ENCODE measurements around the gene C11orf68. TPM values are rescaled to one million over a fixed set of nuclear protein-coding genes. Genes with fewer than 3 reads are reported as not detected.

The C11orf68 gene
- total RNA-seq, 1 experiment from 2014 or later: 31.9 TPM

DNA sequence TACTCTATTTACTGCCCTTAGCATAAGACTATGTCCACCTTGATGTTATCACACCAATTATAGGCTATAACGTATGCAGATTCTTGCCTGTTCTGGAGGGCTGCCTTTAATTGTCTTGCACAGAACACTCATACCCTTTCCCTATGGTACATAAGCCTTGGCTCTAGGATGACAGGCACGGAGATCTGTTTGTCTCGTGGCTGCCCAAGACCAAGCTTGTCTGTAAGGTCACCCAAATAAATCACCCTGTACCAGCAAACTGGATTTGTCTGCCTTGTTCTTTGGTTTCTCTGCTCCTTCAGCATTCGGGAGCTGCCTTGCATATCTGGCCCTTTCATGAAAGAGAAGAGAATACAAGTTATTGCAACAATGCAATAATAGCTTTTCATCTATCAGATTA, 18.9 kb upstream of the C11orf68 start:
- Mint-ChIP-seq H3K4me3 (no peak overlapping the region), H3K36me3 (no peaks in the 10 kb centered on the region), H3K9me3 (no peaks in the 10 kb centered on the region), H3K27ac (no peak overlapping the region), H3K27me3 (ENCODE audit: low read depth) (peaks cover 7% of the 10 kb centered on the region; the same call in 1 of the 2 replicates), H3K4me1 (peaks cover 30% of the 10 kb centered on the region)
- DNase-seq (ENCODE audit: low spot score) (no peak), ATAC-seq (no peak)
- no peak for TF ChIP-seq GABPB1 (CRISPR knock-in tag; IDR thresholded peaks at IDR 0.05)
- TF ChIP-seq RELA (CRISPR knock-in tag; IDR thresholded peaks at IDR 0.05; ENCODE audit: borderline replicate concordance): no peak
- TF ChIP-seq TEAD1 (CRISPR knock-in tag; IDR thresholded peaks at IDR 0.05): no peak
- no peak for TF ChIP-seq ZBTB21 (CRISPR knock-in tag; IDR thresholded peaks at IDR 0.05; ENCODE audit: borderline replicate concordance)
- POLR2A ChIA-PET: no interaction called here
- CTCF ChIA-PET: interaction anchor here (0.7 to 2.2 kb wide), 7 partner anchors 10 to 300 kb away, joined by 3 to 7 read pairs (median 3); partner anchors contain the start of genes CCDC85B, FIBP and SIPA1

DNA sequence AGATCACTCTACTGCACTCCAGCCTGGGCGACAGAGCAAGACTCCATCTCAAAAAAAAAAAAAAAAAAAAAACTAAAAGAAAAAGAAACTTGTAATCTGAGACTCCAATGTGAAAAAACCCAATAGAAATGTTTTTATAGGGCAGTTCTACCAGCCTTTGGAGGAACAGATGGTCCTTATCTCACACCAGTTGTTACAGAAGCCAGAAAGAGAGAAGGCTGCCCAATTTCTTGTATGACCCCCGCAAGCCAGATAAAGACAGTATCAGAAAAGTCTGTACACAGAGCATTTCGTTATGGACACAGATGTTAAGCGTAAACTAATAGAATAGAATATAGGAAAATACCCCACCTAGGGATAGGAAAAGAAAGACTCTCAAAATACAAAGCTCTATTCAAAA, 15.2 kb upstream of the C11orf68 start:
- ChIA-PET POLR2A (no interaction called here), CTCF (interaction anchor here (0.6 to 1.2 kb wide), 3 partner anchors 13 to 75 kb away, joined by 3 to 4 read pairs (median 3); partner anchors contain the start of gene FIBP)
- no peak for TF ChIP-seq ESRRA (CRISPR knock-in tag; IDR thresholded peaks at IDR 0.05; ENCODE audit: borderline replicate concordance)
- TF ChIP-seq ZNF138 (CRISPR knock-in tag; conservative IDR thresholded peaks at IDR 0.05): no peak
- no peak for TF ChIP-seq ATF1 (CRISPR knock-in tag; IDR thresholded peaks at IDR 0.05)
- TF ChIP-seq, protein P1, sequence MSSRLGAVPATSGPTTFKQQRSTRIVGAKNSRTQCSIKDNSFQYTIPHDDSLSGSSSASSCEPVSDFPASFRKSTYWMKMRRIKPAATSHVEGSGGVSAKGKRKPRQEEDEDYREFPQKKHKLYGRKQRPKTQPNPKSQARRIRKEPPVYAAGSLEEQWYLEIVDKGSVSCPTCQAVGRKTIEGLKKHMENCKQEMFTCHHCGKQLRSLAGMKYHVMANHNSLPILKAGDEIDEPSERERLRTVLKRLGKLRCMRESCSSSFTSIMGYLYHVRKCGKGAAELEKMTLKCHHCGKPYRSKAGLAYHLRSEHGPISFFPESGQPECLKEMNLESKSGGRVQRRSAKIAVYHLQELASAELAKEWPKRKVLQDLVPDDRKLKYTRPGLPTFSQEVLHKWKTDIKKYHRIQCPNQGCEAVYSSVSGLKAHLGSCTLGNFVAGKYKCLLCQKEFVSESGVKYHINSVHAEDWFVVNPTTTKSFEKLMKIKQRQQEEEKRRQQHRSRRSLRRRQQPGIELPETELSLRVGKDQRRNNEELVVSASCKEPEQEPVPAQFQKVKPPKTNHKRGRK (CRISPR knock-in tag; IDR thresholded peaks at IDR 0.05; ENCODE audit: borderline replicate concordance): no peak
- no peak for TF ChIP-seq GTF2I (CRISPR knock-in tag; conservative IDR thresholded peaks at IDR 0.05)
- TF ChIP-seq ZNF121 (CRISPR knock-in tag; IDR thresholded peaks at IDR 0.05): no peak
- no peak for TF ChIP-seq NR2C2 (CRISPR knock-in tag; IDR thresholded peaks at IDR 0.05)
- no peak for TF ChIP-seq JAZF1 (CRISPR knock-in tag; IDR thresholded peaks at IDR 0.05)
- no peak for TF ChIP-seq SMAD3 (CRISPR knock-in tag; IDR thresholded peaks at IDR 0.05; ENCODE audit: borderline replicate concordance)
- TF ChIP-seq CBFB (CRISPR knock-in tag; IDR thresholded peaks at IDR 0.05; ENCODE audit: low read depth): no peak
- TF ChIP-seq NFYB (CRISPR knock-in tag; conservative IDR thresholded peaks at IDR 0.05; ENCODE audit: low read depth): no peak
- no peak for TF ChIP-seq GRHL2 (CRISPR knock-in tag; IDR thresholded peaks at IDR 0.05; ENCODE audit: insufficient replicate concordance, severe bottlenecking)
- no peak for DNase-seq (ENCODE audit: low spot score)
- no peak overlapping the region for H3K4me3 Mint-ChIP-seq
- H3K9me3 Mint-ChIP-seq: no peaks in the 10 kb centered on the region
- no peaks in the 10 kb centered on the region for H3K27me3 Mint-ChIP-seq (ENCODE audit: low read depth)
- no peaks in the 10 kb centered on the region for H3K36me3 Mint-ChIP-seq
- peaks cover 30% of the 10 kb centered on the region for H3K4me1 Mint-ChIP-seq
- ATAC-seq: no peak
- H3K27ac Mint-ChIP-seq: no peak overlapping the region

- H3K4me3 Mint-ChIP-seq: peak overlapping the region; percentile 22; the same call in 1 of the 2 replicates
- peak; percentile 75 for ATAC-seq
- ChIA-PET CTCF (interaction anchor here (0.6 to 3.7 kb wide), 18 partner anchors 11 to 153 kb away, joined by 3 to 24 read pairs (median 8); partner anchors contain the start of genes C11orf68, CCDC85B, FIBP and MUS81), POLR2A (interaction anchor here (1.0 to 1.2 kb wide), 2 partner anchors 14 to 73 kb away, joined by 4 to 6 read pairs; partner anchors contain the start of gene MUS81)
- no peaks in the 10 kb centered on the region for H3K27me3 Mint-ChIP-seq (ENCODE audit: low read depth)
- no peaks in the 10 kb centered on the region for H3K9me3 Mint-ChIP-seq
- TF ChIP-seq ZNF121 (CRISPR knock-in tag; IDR thresholded peaks at IDR 0.05) (0 out of 2 replicates have a peak, but pooled peaks have one; percentile 8), KAT7 (CRISPR knock-in tag; IDR thresholded peaks at IDR 0.05; ENCODE audit: borderline replicate concordance) (no peak), EMX1 (CRISPR knock-in tag; IDR thresholded peaks at IDR 0.05) (no peak), USF1 (CRISPR knock-in tag; IDR thresholded peaks at IDR 0.05) (peak; percentile 89), SMAD3 (CRISPR knock-in tag; IDR thresholded peaks at IDR 0.05; ENCODE audit: borderline replicate concordance) (no peak)
- TF ChIP-seq, protein P2, sequence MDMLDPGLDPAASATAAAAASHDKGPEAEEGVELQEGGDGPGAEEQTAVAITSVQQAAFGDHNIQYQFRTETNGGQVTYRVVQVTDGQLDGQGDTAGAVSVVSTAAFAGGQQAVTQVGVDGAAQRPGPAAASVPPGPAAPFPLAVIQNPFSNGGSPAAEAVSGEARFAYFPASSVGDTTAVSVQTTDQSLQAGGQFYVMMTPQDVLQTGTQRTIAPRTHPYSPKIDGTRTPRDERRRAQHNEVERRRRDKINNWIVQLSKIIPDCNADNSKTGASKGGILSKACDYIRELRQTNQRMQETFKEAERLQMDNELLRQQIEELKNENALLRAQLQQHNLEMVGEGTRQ (CRISPR knock-in tag; IDR thresholded peaks at IDR 0.05): peak; percentile 88
- DNase-seq (ENCODE audit: low spot score): peak; percentile 37
- H3K4me1 Mint-ChIP-seq: peaks cover 21% of the 10 kb centered on the region
- no peak overlapping the region; the same call in 1 of the 2 replicates for H3K27ac Mint-ChIP-seq
- no peaks in the 10 kb centered on the region for H3K36me3 Mint-ChIP-seq
These were observed 13.7 kb upstream of the C11orf68 start for GRCh38 chr11:65932558-65932919.
